Type B pancreatic cell (in vitro differentiated cells): Measurements from ENCODE around the gene DDAH1. TPM values are rescaled to one million over a fixed set of nuclear protein-coding genes. Genes with fewer than 3 reads are reported as not detected.

Experiments
- DNase-seq: peaks from one replicate; pipeline ENCODE4 v3.0.0; 2021; ENCODE audit warnings: mixed read lengths; ENCODE audit not compliant: unreplicated experiment; ENCODE audit errors: extremely low spot score
- H3K27ac Mint-ChIP-seq: 2 replicates; pipeline ENCODE4 v1.8.0; 2021; ENCODE audit warnings: mild to moderate bottlenecking, mixed read lengths
- H3K27me3 Mint-ChIP-seq: 2 replicates; pipeline ENCODE4 v1.8.0; 2021; ENCODE audit warnings: mixed read lengths
- H3K36me3 Mint-ChIP-seq: 2 replicates; pipeline ENCODE4 v1.8.0; 2021; ENCODE audit warnings: mixed read lengths
- H3K4me1 Mint-ChIP-seq: one replicate; pipeline ENCODE4 v1.8.0; 2021; ENCODE audit warnings: mixed read lengths; ENCODE audit not compliant: unreplicated experiment
- H3K4me3 Mint-ChIP-seq: 2 replicates; pipeline ENCODE4 v1.8.0; 2021; ENCODE audit warnings: mild to moderate bottlenecking, mixed read lengths
- H3K9me3 Mint-ChIP-seq: 2 replicates; pipeline ENCODE4 v1.8.0; 2021; ENCODE audit warnings: mixed read lengths
- total RNA-seq: library from RNA; stranded (reverse); gene quantifications from 2 replicates; pipeline ENCODE4 v1.2.1, GENCODE V29; 2021; ENCODE audit warnings: low replicate concordance
- TF ChIP-seq, protein P1 (sequence below): fragments of 200-600 bp; sonication (generic); conservative IDR thresholded peaks from 2 replicates; pipeline ENCODE4 v1.5.0; 2021; ENCODE audit warnings: antibody characterized with exemption, mild to moderate bottlenecking

DDAH1 gene
- total RNA-seq, 1 donor from 2014 or later: 28.6 TPM

DNA sequence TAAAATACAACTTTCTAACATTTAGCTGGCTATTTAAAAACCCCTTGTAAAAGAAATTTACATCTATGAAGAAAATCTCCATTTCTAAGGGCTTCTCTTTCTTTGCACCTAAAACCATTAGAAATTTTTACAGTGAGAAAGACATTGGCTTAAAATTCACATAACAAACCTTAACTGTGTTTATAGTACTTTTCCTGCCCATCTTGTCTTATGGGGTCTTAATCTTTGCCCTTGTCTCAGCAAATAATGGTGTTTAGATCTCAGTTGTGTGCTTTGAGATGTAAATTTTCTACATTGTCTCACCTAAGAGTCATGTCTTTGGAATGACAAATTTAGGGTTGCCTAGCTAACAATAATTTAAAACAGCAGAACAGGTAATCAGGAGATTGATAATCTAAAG, 71.5 kb downstream of the DDAH1 start:
- Mint-ChIP-seq H3K27me3 (no peaks in the 10 kb centered on the region), H3K4me3 (no peak overlapping the region), H3K9me3 (no peaks in the 10 kb centered on the region), H3K27ac (no peak overlapping the region), H3K4me1 (peaks cover 9% of the 10 kb centered on the region), H3K36me3 (peaks cover 3% of the 10 kb centered on the region)
- no peak for DNase-seq
- TF ChIP-seq, protein P1, sequence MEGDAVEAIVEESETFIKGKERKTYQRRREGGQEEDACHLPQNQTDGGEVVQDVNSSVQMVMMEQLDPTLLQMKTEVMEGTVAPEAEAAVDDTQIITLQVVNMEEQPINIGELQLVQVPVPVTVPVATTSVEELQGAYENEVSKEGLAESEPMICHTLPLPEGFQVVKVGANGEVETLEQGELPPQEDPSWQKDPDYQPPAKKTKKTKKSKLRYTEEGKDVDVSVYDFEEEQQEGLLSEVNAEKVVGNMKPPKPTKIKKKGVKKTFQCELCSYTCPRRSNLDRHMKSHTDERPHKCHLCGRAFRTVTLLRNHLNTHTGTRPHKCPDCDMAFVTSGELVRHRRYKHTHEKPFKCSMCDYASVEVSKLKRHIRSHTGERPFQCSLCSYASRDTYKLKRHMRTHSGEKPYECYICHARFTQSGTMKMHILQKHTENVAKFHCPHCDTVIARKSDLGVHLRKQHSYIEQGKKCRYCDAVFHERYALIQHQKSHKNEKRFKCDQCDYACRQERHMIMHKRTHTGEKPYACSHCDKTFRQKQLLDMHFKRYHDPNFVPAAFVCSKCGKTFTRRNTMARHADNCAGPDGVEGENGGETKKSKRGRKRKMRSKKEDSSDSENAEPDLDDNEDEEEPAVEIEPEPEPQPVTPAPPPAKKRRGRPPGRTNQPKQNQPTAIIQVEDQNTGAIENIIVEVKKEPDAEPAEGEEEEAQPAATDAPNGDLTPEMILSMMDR: no peak

DNA sequence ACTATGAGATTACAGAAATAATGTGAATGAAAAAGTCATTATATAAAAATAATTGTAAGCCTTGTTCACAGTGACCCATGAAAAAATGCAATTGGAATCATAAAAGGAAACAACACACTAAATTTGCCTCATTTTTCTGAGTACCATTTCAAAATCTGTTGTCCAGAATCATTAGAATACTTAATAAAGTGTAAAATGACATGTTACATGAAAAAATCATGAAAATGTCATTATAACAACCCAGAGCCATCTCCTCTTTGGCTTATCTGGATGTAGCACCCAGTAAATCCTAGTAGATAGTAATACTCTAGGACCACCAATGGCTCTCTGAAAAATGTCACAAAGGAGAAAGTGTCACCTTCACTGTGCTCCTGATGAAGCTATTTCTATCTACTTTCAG, 76.5 kb downstream of the DDAH1 start:
- peaks cover 3% of the 10 kb centered on the region for H3K36me3 Mint-ChIP-seq
- no peaks in the 10 kb centered on the region for H3K9me3 Mint-ChIP-seq
- no peak for DNase-seq
- H3K4me3 Mint-ChIP-seq: no peak overlapping the region
- no peaks in the 10 kb centered on the region for H3K27me3 Mint-ChIP-seq
- H3K4me1 Mint-ChIP-seq: no peaks in the 10 kb centered on the region
- TF ChIP-seq, protein P1: no peak
- no peak overlapping the region for H3K27ac Mint-ChIP-seq

DNA sequence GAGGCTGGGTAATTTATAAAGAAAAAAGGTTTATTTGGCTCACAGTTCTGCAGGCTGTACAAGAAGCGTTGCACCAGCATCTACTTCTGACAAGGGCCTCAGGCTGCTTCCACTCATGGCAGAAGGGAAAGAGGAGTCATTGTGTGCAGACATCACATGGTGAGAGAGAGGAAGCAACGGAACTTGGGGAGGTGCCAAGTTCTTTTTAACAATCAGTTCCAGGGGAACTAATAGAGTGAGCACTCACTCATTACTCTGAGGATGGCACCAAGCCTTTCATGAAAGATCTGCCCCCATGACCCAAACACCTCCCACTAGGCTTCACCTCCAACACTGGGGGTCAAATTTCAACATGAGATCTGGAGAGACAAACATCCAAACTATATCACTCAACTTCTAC, 77.2 kb downstream of the DDAH1 start:
- TF ChIP-seq, protein P1: no peak
- H3K27me3 Mint-ChIP-seq: no peaks in the 10 kb centered on the region
- H3K27ac Mint-ChIP-seq: no peak overlapping the region
- H3K9me3 Mint-ChIP-seq: no peaks in the 10 kb centered on the region
- H3K4me3 Mint-ChIP-seq: no peak overlapping the region
- no peaks in the 10 kb centered on the region for H3K4me1 Mint-ChIP-seq
- DNase-seq: no peak
- H3K36me3 Mint-ChIP-seq: peaks cover 3% of the 10 kb centered on the region

DNA sequence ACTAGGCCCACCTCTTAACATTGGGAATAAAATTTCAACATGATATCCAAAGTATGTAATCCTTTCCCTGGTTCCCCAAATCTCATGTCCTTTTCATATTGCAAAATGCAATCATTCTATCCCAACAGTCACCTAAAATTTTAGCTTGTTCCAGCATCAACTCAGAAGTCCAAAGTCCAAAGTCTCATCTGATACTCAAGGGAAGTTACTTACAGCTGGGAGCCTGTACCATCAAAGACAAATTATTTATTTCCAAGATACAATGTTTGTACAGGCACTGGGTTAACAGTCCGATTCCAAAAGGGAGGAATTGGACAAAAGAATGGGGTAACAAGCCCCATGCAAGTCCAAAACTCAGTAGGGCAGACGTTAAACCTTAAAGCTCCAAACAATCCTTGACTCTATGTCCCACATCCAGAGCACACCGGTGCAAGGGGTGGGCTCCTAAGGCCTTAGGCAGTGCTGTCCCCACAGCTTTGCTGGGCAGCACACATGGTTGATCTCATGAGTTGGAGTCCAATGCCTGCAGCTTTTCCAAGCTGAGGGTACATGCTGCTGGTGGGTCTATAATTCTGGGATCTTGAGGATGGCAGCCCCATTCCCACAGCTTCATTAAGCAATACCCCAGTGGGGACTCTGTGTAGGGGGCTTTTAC, 78.8 kb downstream of the DDAH1 start:
- no peak overlapping the region for H3K27ac Mint-ChIP-seq
- no peaks in the 10 kb centered on the region for H3K27me3 Mint-ChIP-seq
- no peaks in the 10 kb centered on the region for H3K4me1 Mint-ChIP-seq
- H3K9me3 Mint-ChIP-seq: no peaks in the 10 kb centered on the region
- no peak for DNase-seq
- peaks cover 3% of the 10 kb centered on the region for H3K36me3 Mint-ChIP-seq
- TF ChIP-seq, protein P1: no peak
- no peak overlapping the region for H3K4me3 Mint-ChIP-seq

DNA sequence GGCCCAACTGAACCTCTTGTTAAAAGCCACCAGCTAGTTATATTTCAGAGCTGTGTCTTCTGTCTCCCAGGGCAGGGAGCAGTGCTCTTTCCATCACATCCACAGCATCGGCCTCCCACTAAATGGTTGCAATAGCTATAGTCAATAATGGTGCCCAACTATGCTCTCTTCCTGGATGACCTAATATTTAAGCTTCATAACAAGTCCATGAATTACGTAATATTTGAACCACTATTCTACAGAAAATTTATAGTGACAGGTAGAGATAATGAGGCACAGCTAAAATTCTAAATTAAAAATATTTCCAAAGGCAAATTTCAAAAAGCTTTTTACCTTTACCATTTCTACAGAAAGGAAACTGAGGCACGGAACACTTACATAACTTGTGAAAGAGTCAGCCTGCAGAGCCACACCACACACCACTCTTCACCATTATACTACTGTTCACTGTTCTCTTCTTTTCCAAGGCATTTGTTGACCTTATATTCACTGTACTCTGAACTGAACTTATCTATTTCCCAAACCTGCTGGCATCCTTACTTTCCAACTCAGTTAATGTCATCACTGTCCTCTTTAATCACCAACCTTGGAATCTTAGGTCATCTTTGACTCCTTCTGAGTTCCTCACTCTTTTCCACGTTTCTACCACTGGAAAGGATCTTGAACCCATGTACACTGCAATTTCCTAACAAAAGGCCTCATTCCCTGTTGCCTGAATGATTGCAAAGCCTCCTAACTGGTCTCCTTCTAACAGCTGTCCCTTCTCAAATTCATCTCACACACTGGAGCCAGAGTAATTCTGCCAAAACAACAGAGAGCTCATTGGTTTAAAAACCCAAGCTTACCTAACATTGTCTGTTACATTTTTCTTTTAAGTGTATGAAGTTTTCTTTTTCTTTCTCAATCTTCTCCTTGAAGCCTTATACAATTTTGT, 85.5 kb downstream of the DDAH1 start:
- Mint-ChIP-seq H3K27me3 (no peaks in the 10 kb centered on the region), H3K4me3 (no peak overlapping the region), H3K9me3 (no peaks in the 10 kb centered on the region), H3K27ac (no peak overlapping the region), H3K36me3 (no peaks in the 10 kb centered on the region), H3K4me1 (no peaks in the 10 kb centered on the region)
- TF ChIP-seq, protein P1: no peak
- no peak for DNase-seq
